Fibroblast of skin of abdomen (primary cell): Measurements from ENCODE around the gene MRAP2. TPM values are rescaled to one million over a fixed set of nuclear protein-coding genes. Genes with fewer than 3 reads are reported as not detected.
A peak's percentile ranks its signal among the peaks of the same experiment; 100 is the strongest.

Experiments
- DNase-seq: peaks from one replicate; pipeline ENCODE4 v3.0.0-alpha.2; 2013
- polyA plus RNA-seq, 2 experiments: library from polyadenylated mRNA; unstranded; fragments of 120-200 nt; gene quantifications; one replicate each; pipeline ENCODE4 v1.2.1, GENCODE V29; 2013; ENCODE audit not compliant: insufficient read length in 2 of 2

Gene MRAP2
- 0.19 TPM for polyA plus RNA-seq (2013, experiment 1 of 2; ENCODE audit: insufficient read length)
- polyA plus RNA-seq (2013, experiment 2 of 2; ENCODE audit: insufficient read length): 0.27 TPM

- DNase-seq: peak; percentile 13
Measured at GRCh38 chr6:84033523-84034451, at the start of gene MRAP2. Gene MRAP2, plus strand, starts transcription at chr6:84033772. Its CDS starts 21,547 bp downstream, at chr6:84055319.

- DNase-seq: no peak
Measured at GRCh38 chr6:83984411-83984810, 49.2 kb upstream of the MRAP2 start.

- DNase-seq: no peak
Measured at GRCh38 chr6:83985308-83985713, 48.3 kb upstream of the MRAP2 start.

- no peak for DNase-seq
Measured at GRCh38 chr6:83985715-83986114, 47.9 kb upstream of the MRAP2 start.

- no peak for DNase-seq
Measured at GRCh38 chr6:83998021-83998584, 35.5 kb upstream of the MRAP2 start.

- DNase-seq: no peak
Measured at GRCh38 chr6:84001119-84001518, 32.5 kb upstream of the MRAP2 start.

GRCh38 chr6:84002226-84002625 lies 31.3 kb upstream of the MRAP2 start:
- no peak for DNase-seq

- DNase-seq: no peak
Measured at GRCh38 chr6:84003131-84003530, 30.4 kb upstream of the MRAP2 start.

- no peak for DNase-seq
Measured at GRCh38 chr6:84003654-84004053, 29.9 kb upstream of the MRAP2 start.

GRCh38 chr6:84007871-84008270 lies 25.7 kb upstream of the MRAP2 start:
- DNase-seq: no peak

GRCh38 chr6:84013354-84013753 lies 20.2 kb upstream of the MRAP2 start:
- no peak for DNase-seq

- DNase-seq: no peak
Measured at GRCh38 chr6:84013931-84014330, 19.6 kb upstream of the MRAP2 start.

GRCh38 chr6:84016029-84016428 lies 17.5 kb upstream of the MRAP2 start:
- no peak for DNase-seq

GRCh38 chr6:84017709-84018452 lies 15.7 kb upstream of the MRAP2 start:
- DNase-seq: no peak

GRCh38 chr6:84018453-84019061 lies 15.0 kb upstream of the MRAP2 start:
- no peak for DNase-seq

- no peak for DNase-seq
Measured at GRCh38 chr6:84019141-84019841, 14.3 kb upstream of the MRAP2 start.

- DNase-seq: no peak
Measured at GRCh38 chr6:84019842-84020211, 13.7 kb upstream of the MRAP2 start.

GRCh38 chr6:84021625-84022024 lies 11.9 kb upstream of the MRAP2 start:
- DNase-seq: no peak

GRCh38 chr6:84026721-84027164 lies 6.8 kb upstream of the MRAP2 start:
- DNase-seq: no peak

GRCh38 chr6:84027340-84028181 lies 6.0 kb upstream of the MRAP2 start:
- no peak for DNase-seq

- no peak for DNase-seq
Measured at GRCh38 chr6:84028350-84028749, 5.2 kb upstream of the MRAP2 start.
